ENCODE data around the gene SLC25A10.

Gene SLC25A10

GRCh38 chr17:81685108-81685507 is 27.0 kb upstream of the SLC25A10 start:
- DNase-seq (ENCODE audit: low read depth), result no peak
- no peak for TF ChIP-seq CTCF (IDR thresholded peaks at IDR 0.05; ENCODE audit: low read depth, low read length, missing control alignments)
- in situ Hi-C loops (cut with HindIII; ENCODE audit: low sequenced_read_pairs), result no loop called here

GRCh38 chr17:81686614-81687013 is 25.5 kb upstream of the SLC25A10 start:
- in situ Hi-C loops (cut with HindIII; ENCODE audit: low sequenced_read_pairs), result no loop called here
- H3K4me3 ChIP-seq (ENCODE audit: low read depth, low read length), result no peak overlapping the region
- TF ChIP-seq CTCF (IDR thresholded peaks at IDR 0.05; ENCODE audit: low read depth, low read length, missing control alignments), result no peak
- DNase-seq (ENCODE audit: low read depth), result no peak

More at GRCh38 chr17:81685108-81685507, 27.0 kb upstream of the SLC25A10 start:
- peak overlapping the region; percentile 96 for H3K4me3 ChIP-seq (ENCODE audit: low read depth, low read length)

- DNase-seq (ENCODE audit: low read depth), result no peak
- in situ Hi-C loops (cut with HindIII; ENCODE audit: low sequenced_read_pairs), result no loop called here
- no peak for TF ChIP-seq CTCF (IDR thresholded peaks at IDR 0.05; ENCODE audit: low read depth, low read length, missing control alignments)
- H3K4me3 ChIP-seq (ENCODE audit: low read depth, low read length), result no peak overlapping the region
Observed at GRCh38 chr17:81687770-81688541, 24.1 kb upstream of the SLC25A10 start.

GRCh38 chr17:81688616-81689015 is 23.5 kb upstream of the SLC25A10 start:
- in situ Hi-C loops (cut with HindIII; ENCODE audit: low sequenced_read_pairs), result no loop called here
- no peak overlapping the region for H3K4me3 ChIP-seq (ENCODE audit: low read depth, low read length)
- TF ChIP-seq CTCF (IDR thresholded peaks at IDR 0.05; ENCODE audit: low read depth, low read length, missing control alignments), result no peak

GRCh38 chr17:81690066-81690465 is 22.0 kb upstream of the SLC25A10 start:
- H3K4me3 ChIP-seq (ENCODE audit: low read depth, low read length), result no peak overlapping the region
- no peak for TF ChIP-seq CTCF (IDR thresholded peaks at IDR 0.05; ENCODE audit: low read depth, low read length, missing control alignments)
- in situ Hi-C loops (cut with HindIII; ENCODE audit: low sequenced_read_pairs), result no loop called here
- DNase-seq (ENCODE audit: low read depth), result no peak

More at GRCh38 chr17:81688616-81689015, 23.5 kb upstream of the SLC25A10 start:
- DNase-seq (ENCODE audit: low read depth), result no peak

- TF ChIP-seq CTCF (IDR thresholded peaks at IDR 0.05; ENCODE audit: low read depth, low read length, missing control alignments), result no peak
- in situ Hi-C loops (cut with HindIII; ENCODE audit: low sequenced_read_pairs), result no loop called here
- H3K4me3 ChIP-seq (ENCODE audit: low read depth, low read length), result no peak overlapping the region
- no peak for DNase-seq (ENCODE audit: low read depth)
Observed at GRCh38 chr17:81690549-81690948, 21.5 kb upstream of the SLC25A10 start.
